Erythroblast (primary cell): Measurements from ENCODE around the gene SGIP1.

ENCODE experiments used
- DNase-seq, 2 experiments: peaks; one replicate each; lab custom pipeline; 2025; lab: John Stamatoyannopoulos, UW
- GATA1 ChIP-seq: IDR thresholded peaks from 2 replicates; pipeline ENCODE4 v1.6.1; 2011; ENCODE audit warnings: low read depth, mild to moderate bottlenecking, control low read depth, low read length, moderate library complexity
- POLR2A ChIP-seq: IDR thresholded peaks from 2 replicates; pipeline ENCODE4 v1.6.1; 2011; ENCODE audit warnings: mild to moderate bottlenecking, low read length

The SGIP1 gene

GRCh38 chr1:66676613-66677298, 142.8 kb downstream of the SGIP1 start:
- no peak for DNase-seq
- TF ChIP-seq POLR2A: no peak
- TF ChIP-seq GATA1: no peak

GRCh38 chr1:66678146-66678545, 144.2 kb downstream of the SGIP1 start:
- DNase-seq: no peak
- TF ChIP-seq POLR2A (no peak), GATA1 (no peak)

GRCh38 chr1:66679140-66679539, 145.2 kb downstream of the SGIP1 start:
- no peak for TF ChIP-seq GATA1
- no peak for TF ChIP-seq POLR2A
- no peak for DNase-seq

- DNase-seq: no peak
- TF ChIP-seq POLR2A (no peak), GATA1 (no peak)
Measured at GRCh38 chr1:66681686-66682085, 147.7 kb downstream of the SGIP1 start.

- no peak for DNase-seq
- TF ChIP-seq GATA1: no peak
- no peak for TF ChIP-seq POLR2A
Measured at GRCh38 chr1:66682106-66682505, 148.2 kb downstream of the SGIP1 start.

- no peak for DNase-seq
- TF ChIP-seq GATA1: no peak
- TF ChIP-seq POLR2A: no peak
Measured at GRCh38 chr1:66684353-66684752, 150.4 kb downstream of the SGIP1 start.

GRCh38 chr1:66685265-66685664, 151.3 kb downstream of the SGIP1 start:
- TF ChIP-seq POLR2A (no peak), GATA1 (no peak)
- DNase-seq: no peak

GRCh38 chr1:66685670-66686069, 151.7 kb downstream of the SGIP1 start:
- no peak for DNase-seq
- TF ChIP-seq GATA1 (no peak), POLR2A (no peak)

- DNase-seq: no peak
- no peak for TF ChIP-seq GATA1
- TF ChIP-seq POLR2A: no peak
Measured at GRCh38 chr1:66686406-66686805, 152.5 kb downstream of the SGIP1 start.

GRCh38 chr1:66687358-66687757, 153.4 kb downstream of the SGIP1 start:
- TF ChIP-seq GATA1 (no peak), POLR2A (no peak)
- DNase-seq: no peak

GRCh38 chr1:66690666-66691381, 156.9 kb downstream of the SGIP1 start:
- no peak for DNase-seq
- TF ChIP-seq POLR2A (no peak), GATA1 (no peak)

- TF ChIP-seq GATA1 (no peak), POLR2A (no peak)
- DNase-seq: no peak
Measured at GRCh38 chr1:66692681-66693080, 158.7 kb downstream of the SGIP1 start.

GRCh38 chr1:66693856-66694255, 159.9 kb downstream of the SGIP1 start:
- TF ChIP-seq GATA1 (no peak), POLR2A (no peak)
- DNase-seq: no peak

- TF ChIP-seq GATA1 (no peak), POLR2A (no peak)
- no peak for DNase-seq
Measured at GRCh38 chr1:66695116-66695515, 161.2 kb downstream of the SGIP1 start.

- TF ChIP-seq POLR2A (no peak), GATA1 (no peak)
- DNase-seq: no peak
Measured at GRCh38 chr1:66696771-66697170, 162.8 kb downstream of the SGIP1 start.
